GM23338 (cell line): ENCODE data around the gene GIMAP6. TPM values are rescaled to one million over a fixed set of nuclear protein-coding genes. Genes with fewer than 3 reads are reported as not detected.

Source experiments
- ATAC-seq: fragments of 200-7000 bp; cut with Tn5 transposase; 3 replicates; pipeline ENCODE4 v1.9.1; 2020
- DNase-seq: peaks from one replicate; pipeline ENCODE4 v3.0.0-alpha.2; 2015; ENCODE audit warnings: low spot score
- H2AFZ ChIP-seq: fragments of 200-600 bp; sonication (generic); 2 replicates; pipeline ENCODE4 v1.8.0; 2016; ENCODE audit warnings: antibody characterized with exemption, mild to moderate bottlenecking, moderate library complexity
- H3F3A ChIP-seq: fragments of 200-600 bp; sonication (generic); replicated peaks from 2 replicates; pipeline ENCODE4 v1.8.0; 2017; ENCODE audit warnings: antibody characterized with exemption, mixed run types, low read depth
- H3K27ac ChIP-seq: fragments of 200-600 bp; sonication (generic); 2 replicates; pipeline ENCODE4 v1.6.1; 2016; ENCODE audit warnings: low read depth
- H3K27me3 ChIP-seq: fragments of 200-600 bp; sonication (generic); 2 replicates; pipeline ENCODE4 v1.8.0; 2016; ENCODE audit warnings: mild to moderate bottlenecking, mixed run types, moderate library complexity; ENCODE audit not compliant: insufficient read depth
- H3K36me3 ChIP-seq: fragments of 200-600 bp; sonication (generic); 2 replicates; pipeline ENCODE4 v1.8.0; 2016; ENCODE audit warnings: mild to moderate bottlenecking; ENCODE audit not compliant: insufficient read depth
- H3K4me1 ChIP-seq: fragments of 200-600 bp; sonication (generic); 2 replicates; pipeline ENCODE4 v1.8.0; 2016; ENCODE audit warnings: mild to moderate bottlenecking, moderate library complexity; ENCODE audit not compliant: insufficient read depth
- H3K4me2 ChIP-seq: fragments of 200-600 bp; sonication (generic); 2 replicates; pipeline ENCODE4 v1.7.1; 2017; ENCODE audit warnings: mixed run types
- H3K4me3 ChIP-seq: fragments of 200-600 bp; sonication (generic); 2 replicates; pipeline ENCODE4 v1.6.1; 2016; ENCODE audit warnings: mixed run types
- H3K79me2 ChIP-seq: fragments of 200-600 bp; sonication (generic); replicated peaks from 2 replicates; pipeline ENCODE4 v1.8.0; 2017; ENCODE audit warnings: mild to moderate bottlenecking; ENCODE audit not compliant: insufficient read depth
- H3K9me2 ChIP-seq: fragments of 200-600 bp; sonication (generic); 2 replicates; pipeline ENCODE4 v1.8.0; 2017; ENCODE audit not compliant: insufficient read depth
- H4K20me1 ChIP-seq: fragments of 200-600 bp; sonication (generic); replicated peaks from 2 replicates; pipeline ENCODE4 v1.8.0; 2017; ENCODE audit warnings: mild to moderate bottlenecking; ENCODE audit not compliant: insufficient read depth
- H3K27ac Mint-ChIP-seq: 2 replicates; pipeline ENCODE4 v1.8.0; 2020; ENCODE audit warnings: inconsistent platforms, mild to moderate bottlenecking, moderate library complexity, mixed read lengths
- H3K27me3 Mint-ChIP-seq: 3 replicates; pipeline ENCODE4 v1.8.0; 2022; ENCODE audit warnings: low read depth, mild to moderate bottlenecking, moderate library complexity, mixed read lengths, inconsistent platforms; ENCODE audit not compliant: insufficient read depth, poor library complexity
- H3K36me3 Mint-ChIP-seq: 3 replicates; pipeline ENCODE4 v1.8.0; 2021; ENCODE audit warnings: low read depth, mild to moderate bottlenecking, inconsistent platforms, moderate library complexity, mixed read lengths
- H3K4me1 Mint-ChIP-seq: 3 replicates; pipeline ENCODE4 v1.8.0; 2020; ENCODE audit warnings: mild to moderate bottlenecking, inconsistent platforms, mixed read lengths
- H3K4me3 Mint-ChIP-seq: 3 replicates; pipeline ENCODE4 v1.8.0; 2021; ENCODE audit warnings: moderate library complexity, mild to moderate bottlenecking, inconsistent platforms, mixed read lengths
- H3K9me3 Mint-ChIP-seq: 3 replicates; pipeline ENCODE4 v1.8.0; 2020; ENCODE audit warnings: moderate library complexity, mild to moderate bottlenecking, inconsistent platforms, mixed read lengths
- CREB1 ChIP-seq: fragments of 250-450 bp; sonication (Bioruptor Pico); IDR thresholded peaks from 2 replicates; pipeline ENCODE4 v1.5.0; 2020; ENCODE audit warnings: low read depth, mild to moderate bottlenecking, moderate library complexity
- CTCF ChIP-seq, 2 experiments: fragments of 200-600 bp in 1 of 2; sonication (generic) in 1 of 2; conservative IDR thresholded peaks; 2 replicates each; pipeline versions ENCODE4 v1.5.1 to v1.6.1; 2016 to 2017; ENCODE audit warnings: antibody characterized with exemption in 2 of 2, low read depth in 2 of 2, mild to moderate bottlenecking in 2 of 2, moderate library complexity in 1 of 2
- ETS1 ChIP-seq: IDR thresholded peaks from 2 replicates; pipeline ENCODE4 v1.6.1; 2016; ENCODE audit warnings: antibody characterized with exemption
- EZH2 ChIP-seq: fragments of 200-600 bp; sonication (generic); IDR thresholded peaks from one replicate; pipeline ENCODE4 v1.8.0; 2017; ENCODE audit warnings: antibody characterized with exemption, mild to moderate bottlenecking, low read depth; ENCODE audit not compliant: unreplicated experiment
- EZH2phosphoT487 ChIP-seq: fragments of 200-600 bp; sonication (generic); IDR thresholded peaks from one replicate; pipeline ENCODE4 v1.8.1; 2018; ENCODE audit warnings: antibody characterized with exemption; ENCODE audit not compliant: unreplicated experiment
- JUNB ChIP-seq: IDR thresholded peaks from one replicate; pipeline ENCODE4 v1.6.1; 2016; ENCODE audit warnings: antibody characterized with exemption; ENCODE audit not compliant: unreplicated experiment
- NANOG ChIP-seq: IDR thresholded peaks from 2 replicates; pipeline ENCODE4 v1.6.1; 2016; ENCODE audit warnings: antibody characterized with exemption, borderline replicate concordance
- POLR2AphosphoS5 ChIP-seq: IDR thresholded peaks from 2 replicates; pipeline ENCODE4 v1.6.1; 2016; ENCODE audit warnings: antibody characterized with exemption, low read depth
- REST ChIP-seq: IDR thresholded peaks from one replicate; pipeline ENCODE4 v1.6.1; 2018; ENCODE audit warnings: antibody characterized with exemption; ENCODE audit not compliant: unreplicated experiment
- STAT1 ChIP-seq: IDR thresholded peaks from one replicate; pipeline ENCODE4 v1.6.1; 2016; ENCODE audit warnings: antibody characterized with exemption; ENCODE audit not compliant: unreplicated experiment
- ZNF114 ChIP-seq: fragments of 250-450 bp; sonication (Bioruptor Pico); IDR thresholded peaks from 2 replicates; pipeline ENCODE4 v1.5.0; 2020; ENCODE audit warnings: mild to moderate bottlenecking, moderate library complexity
- ZNF331 ChIP-seq: fragments of 250-450 bp; sonication (Bioruptor Pico); IDR thresholded peaks from 2 replicates; pipeline ENCODE4 v1.5.0; 2020; ENCODE audit warnings: low read depth, mild to moderate bottlenecking, moderate library complexity
- ZNF462 ChIP-seq: fragments of 250-450 bp; sonication (Bioruptor Pico); IDR thresholded peaks from 2 replicates; pipeline ENCODE4 v1.5.0; 2020; ENCODE audit warnings: mild to moderate bottlenecking, moderate library complexity
- polyA plus RNA-seq: library from polyadenylated mRNA; unstranded; fragments of >200 nt; fragmentation: Nextera tagmentation; extraction: Ambion mirVana; gene quantifications from 2 replicates; pipeline ENCODE4 v1.2.1, GENCODE V29; 2016
- total RNA-seq: library from RNA; depleted of rRNA; stranded (reverse); fragments of >200 nt; shearing (Covaris generic); gene quantifications from 2 replicates; pipeline ENCODE4 v1.2.3, GENCODE V29; 2014

GIMAP6 gene
- total and polyA plus RNA-seq, 2 experiments from 2014 or later: not detected

GRCh38 chr7:150594805-150595204, 37.4 kb downstream of the GIMAP6 start (continued):
- TF ChIP-seq ZNF462 (CRISPR knock-in tag): no peak
- no peak for TF ChIP-seq STAT1
- no peak for TF ChIP-seq ZNF114 (CRISPR knock-in tag)
- TF ChIP-seq CREB1 (CRISPR knock-in tag): no peak
- no peak for TF ChIP-seq JUNB
- TF ChIP-seq POLR2AphosphoS5: no peak
- no peak for TF ChIP-seq NANOG
- no peak for TF ChIP-seq EZH2
- TF ChIP-seq EZH2phosphoT487: no peak

GRCh38 chr7:150587551-150587950, 44.6 kb downstream of the GIMAP6 start:
- H3K4me2 ChIP-seq: no peak overlapping the region
- Mint-ChIP-seq H3K9me3 (peaks cover 5% of the 10 kb centered on the region; the same call in 2 of the 3 replicates), H3K27me3 (peaks cover 2% of the 10 kb centered on the region)
- TF ChIP-seq EZH2phosphoT487: no peak
- TF ChIP-seq REST: no peak
- TF ChIP-seq ETS1: no peak
- no peak for TF ChIP-seq CREB1 (CRISPR knock-in tag)
- TF ChIP-seq CTCF (conservative IDR thresholded peaks at IDR 0.05; ENCODE audit: low read depth in 2 of 2): no peak
- no peak for TF ChIP-seq POLR2AphosphoS5
- no peak for TF ChIP-seq NANOG
- no peak for TF ChIP-seq STAT1
- TF ChIP-seq ZNF331: no peak

More at GRCh38 chr7:150587551-150587950, 44.6 kb downstream of the GIMAP6 start:
- DNase-seq: no peak
- no peaks in the 10 kb centered on the region for H3F3A ChIP-seq
- no peaks in the 10 kb centered on the region for H3K4me1 ChIP-seq
- H3K9me2 ChIP-seq: no peaks in the 10 kb centered on the region; the same call in none of the 2 replicates
- Mint-ChIP-seq H3K4me1 (no peaks in the 10 kb centered on the region), H3K36me3 (no peaks in the 10 kb centered on the region), H3K4me3 (no peak overlapping the region), H3K27ac (no peak overlapping the region)
- H4K20me1 ChIP-seq: no peaks in the 10 kb centered on the region
- H3K4me3 ChIP-seq: no peak overlapping the region
- H3K27me3 ChIP-seq: no peaks in the 10 kb centered on the region
- no peaks in the 10 kb centered on the region for H3K36me3 ChIP-seq
- H2AFZ ChIP-seq: no peak overlapping the region
- no peak overlapping the region for H3K27ac ChIP-seq
- no peaks in the 10 kb centered on the region for H3K79me2 ChIP-seq
- ATAC-seq: no peak
